GM18520 (cell line): ENCODE results near the gene PARVB.

Source experiments
- ATAC-seq: cut with Tn5 transposase; IDR thresholded peaks from one replicate; pipeline ENCODE4 v1.9.1; 2021; ENCODE audit not compliant: unreplicated experiment

Gene PARVB

DNA sequence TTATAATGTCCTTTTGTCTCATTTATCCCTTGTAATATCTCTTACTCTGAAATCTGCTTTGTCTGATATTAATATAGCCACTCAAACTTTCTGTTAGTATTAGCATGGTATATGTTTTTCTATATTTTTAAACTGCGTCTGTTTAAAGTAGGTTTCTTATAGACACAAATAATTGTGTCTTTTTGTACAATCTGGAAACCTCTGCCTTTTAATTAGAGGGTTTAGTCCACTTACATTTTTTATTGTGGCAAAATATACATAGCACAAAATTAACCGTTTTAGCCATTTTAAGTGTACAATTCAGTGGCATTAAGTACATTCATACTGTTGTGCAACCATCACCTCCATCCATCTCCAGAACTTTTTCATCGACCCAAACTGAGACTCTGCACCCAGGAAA, 185.2 kb downstream of the PARVB start:
- ATAC-seq = no peak

GRCh38 chr22:44210722-44211121, 186.6 kb downstream of the PARVB start:
- ATAC-seq = no peak

DNA sequence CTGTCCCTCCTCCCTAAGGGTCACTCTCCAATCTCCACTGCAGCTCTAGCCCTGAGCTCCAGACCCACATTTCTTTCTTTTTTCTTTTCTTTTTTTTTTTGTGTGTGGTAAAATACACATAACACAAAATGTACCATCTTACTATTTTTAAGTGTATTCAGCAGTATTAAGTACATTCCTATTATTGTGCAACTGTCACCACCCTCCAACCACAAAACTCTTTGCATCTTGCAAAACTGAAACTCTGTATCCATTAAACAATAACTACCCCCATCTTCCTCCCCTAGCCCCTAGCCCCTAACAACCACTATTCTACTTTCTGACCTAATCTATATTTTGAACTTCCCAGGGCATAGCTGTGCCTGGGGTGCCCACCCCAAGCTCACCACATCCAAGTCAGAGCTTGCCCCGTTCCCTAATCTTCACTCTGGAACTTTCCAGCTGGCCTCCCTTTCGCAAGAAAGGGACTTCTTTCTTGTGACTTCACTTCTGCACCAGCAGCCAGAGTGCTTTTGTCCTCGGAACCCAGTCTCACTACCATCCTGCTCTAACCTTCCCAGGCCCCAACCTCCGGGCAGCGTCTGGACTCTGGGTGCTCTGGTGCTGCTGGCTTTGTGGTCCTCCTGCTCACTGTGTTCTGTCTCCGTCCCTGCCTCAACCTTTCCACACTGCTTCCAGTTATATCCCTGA, 187.3 kb downstream of the PARVB start:
- no peak for ATAC-seq

DNA sequence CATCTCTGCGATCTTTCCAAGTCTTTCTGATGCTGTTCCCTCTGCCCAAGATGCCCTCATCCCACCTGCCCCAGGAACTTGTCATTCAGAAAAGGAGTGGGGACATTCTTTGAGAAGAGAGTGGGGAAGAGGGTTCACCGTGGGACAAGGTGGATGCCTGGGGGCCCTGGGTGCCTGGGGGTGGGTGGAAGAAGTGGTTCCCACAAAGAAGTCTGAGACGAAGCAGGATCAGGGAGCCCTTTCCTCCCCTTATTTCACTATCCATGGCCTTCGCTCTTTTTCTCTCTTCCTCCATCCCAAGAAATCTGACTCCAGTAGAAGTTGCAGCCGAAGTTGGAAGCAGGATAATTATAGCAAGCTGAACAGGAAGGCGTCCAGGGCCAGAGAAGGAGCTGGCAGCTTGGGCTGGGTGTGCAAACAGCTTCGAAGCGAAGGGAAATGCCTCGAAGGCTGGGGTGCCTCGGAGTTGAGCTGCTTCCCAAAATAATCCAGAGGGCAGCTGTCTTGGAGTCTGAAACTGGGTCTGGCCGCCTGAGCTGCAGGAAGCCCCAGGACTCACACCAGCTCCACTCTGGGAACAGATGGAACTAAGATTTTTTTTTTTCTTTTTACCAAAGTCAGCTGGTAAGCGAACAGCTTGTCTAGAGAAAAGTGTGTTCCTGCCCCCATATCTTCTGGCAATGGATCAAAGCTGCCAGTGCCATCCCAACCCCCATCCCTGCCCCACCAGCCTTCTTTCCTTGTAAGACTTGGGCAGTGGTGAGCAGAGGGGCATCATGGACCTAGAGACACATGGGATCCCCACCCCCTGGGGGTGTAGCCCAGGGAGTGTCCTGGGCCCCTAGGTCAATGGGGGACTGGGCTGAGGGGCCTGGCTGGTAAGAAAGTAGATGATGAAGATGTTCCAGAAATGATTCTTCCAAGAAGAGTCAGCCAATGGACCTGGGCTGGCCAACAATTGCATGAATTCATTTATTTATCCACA, 188.1 kb downstream of the PARVB start:
- ATAC-seq = no peak

DNA sequence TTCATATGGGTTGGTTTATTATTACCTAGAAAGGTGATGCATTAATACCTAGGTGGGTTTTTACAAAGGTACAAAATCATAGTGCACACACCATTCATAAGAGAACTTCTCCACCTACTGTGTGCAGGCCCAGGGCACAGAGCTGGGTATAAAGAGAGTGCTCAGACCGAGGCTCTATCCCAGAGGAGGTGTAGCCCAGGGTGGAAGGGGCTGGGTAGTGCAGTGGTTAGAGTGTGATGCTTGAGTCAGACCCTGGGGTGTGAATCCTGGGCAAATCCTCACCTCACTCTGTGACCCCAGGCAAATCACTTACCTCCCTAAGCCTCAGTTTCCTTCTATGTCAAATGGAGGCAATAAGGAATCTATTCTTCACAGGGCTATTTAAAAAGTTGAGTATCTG, 188.8 kb downstream of the PARVB start:
- no peak for ATAC-seq

DNA sequence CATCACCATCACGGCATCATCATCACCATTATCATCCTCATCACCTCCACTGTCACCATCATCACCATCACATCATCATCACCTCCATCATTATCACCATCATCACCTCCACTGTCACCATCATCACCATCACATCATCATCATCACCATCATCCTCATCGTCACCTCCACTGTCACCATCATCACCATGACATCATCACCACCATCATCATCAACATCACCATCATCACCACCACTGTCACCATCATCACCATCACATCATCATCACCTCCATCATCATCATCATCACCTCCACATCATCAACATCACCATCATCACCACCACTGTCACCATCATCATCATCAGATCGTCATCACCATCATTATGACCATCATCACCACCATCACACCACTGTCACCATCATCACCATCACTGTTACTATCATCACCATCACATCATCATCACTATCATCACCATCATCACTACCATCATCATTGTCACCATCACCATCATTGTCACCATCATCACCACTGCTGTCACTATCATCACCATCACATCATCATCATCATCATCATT, 189.5 kb downstream of the PARVB start:
- ATAC-seq = no peak

GRCh38 chr22:44214187-44214586, 190.1 kb downstream of the PARVB start:
- ATAC-seq = no peak

DNA sequence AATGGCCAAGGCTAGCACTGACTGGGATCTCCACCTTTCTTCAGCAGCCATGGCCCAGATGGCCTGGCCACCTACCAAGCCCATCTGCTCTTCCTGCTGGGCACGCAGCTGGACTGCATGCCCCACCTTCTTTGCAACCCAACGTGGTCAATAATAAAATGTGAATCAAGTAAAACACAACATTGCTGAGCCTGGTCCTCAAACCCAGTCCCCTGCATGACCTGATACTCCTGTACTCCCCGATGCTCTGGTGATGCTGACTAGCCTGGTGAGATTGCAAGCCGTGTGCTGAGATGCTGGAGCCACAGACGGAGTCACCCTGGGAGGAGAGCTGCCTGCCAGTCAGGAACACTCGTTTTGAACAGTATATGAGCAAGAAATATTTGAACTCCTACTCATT, 190.7 kb downstream of the PARVB start:
- no peak for ATAC-seq

DNA sequence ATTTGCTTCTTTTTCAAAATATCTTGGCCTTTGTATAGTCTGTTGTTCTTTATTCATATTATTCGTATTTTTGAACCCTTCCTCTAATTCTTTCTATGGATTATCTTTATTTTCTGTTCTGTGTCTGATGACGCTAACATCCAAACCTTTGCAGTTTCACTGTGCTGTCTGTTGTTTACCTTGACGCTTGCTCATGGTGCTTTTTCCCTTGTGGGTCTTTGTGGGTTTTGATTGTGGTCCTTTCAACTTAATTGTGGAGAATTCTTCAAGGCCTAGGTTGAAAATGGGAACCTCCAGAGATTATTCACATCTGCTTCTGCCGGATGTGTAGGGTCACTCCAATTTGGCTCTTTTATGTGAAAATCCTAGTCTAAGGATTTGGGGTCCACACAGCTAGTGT, 191.2 kb downstream of the PARVB start:
- no peak for ATAC-seq

GRCh38 chr22:44217346-44217745, 193.2 kb downstream of the PARVB start:
- no peak for ATAC-seq

GRCh38 chr22:44218071-44218470, 194.0 kb downstream of the PARVB start:
- ATAC-seq = no peak

DNA sequence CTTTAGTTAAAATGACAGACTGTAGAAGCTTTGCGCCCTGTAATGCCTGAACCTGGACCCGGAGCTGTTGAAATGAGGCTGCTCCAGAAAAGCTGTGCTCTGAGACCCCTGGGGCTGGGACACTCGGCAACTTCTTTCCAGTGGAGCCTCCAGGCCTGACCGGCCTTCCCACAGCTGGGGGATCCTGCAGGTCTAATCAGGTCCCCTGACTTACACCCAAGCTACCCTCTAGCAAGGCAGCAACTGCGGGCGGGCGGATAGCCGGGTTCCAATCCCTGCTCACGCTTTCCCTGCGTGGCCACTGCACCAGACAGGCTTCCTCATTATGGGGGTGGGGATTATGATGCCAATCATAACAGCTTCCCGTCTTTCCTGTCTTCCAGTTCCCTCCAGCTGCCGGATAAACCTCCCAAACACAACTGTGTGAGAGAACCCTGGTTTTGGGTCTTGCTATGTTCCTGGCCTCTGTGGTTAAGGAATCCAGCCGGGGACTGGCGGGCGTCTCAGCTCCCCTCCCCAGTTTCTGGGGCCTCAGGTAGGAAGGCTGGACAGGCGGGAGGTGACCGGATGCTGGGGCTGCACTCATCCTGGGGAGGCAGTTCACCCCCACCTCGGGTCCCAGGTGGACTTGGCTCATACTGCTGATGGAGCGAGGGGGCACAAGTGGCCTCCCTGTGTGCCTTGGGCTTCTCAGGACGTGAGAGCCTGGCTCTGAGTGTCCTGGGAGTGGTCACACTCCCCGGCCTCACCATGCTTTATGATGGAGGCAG, 195.2 kb downstream of the PARVB start:
- no peak for ATAC-seq

GRCh38 chr22:44220727-44221680, 196.9 kb downstream of the PARVB start:
- ATAC-seq = no peak

- ATAC-seq = no peak
These were observed 197.8 kb downstream of the PARVB start for GRCh38 chr22:44221710-44222475.
